Body of pancreas (tissue), 4 donors: ENCODE data around the gene MGAT5. TPM values are rescaled to one million over a fixed set of nuclear protein-coding genes. Genes with fewer than 3 reads are reported as not detected.
A peak's percentile ranks its signal among the peaks of the same experiment; 100 is the strongest.

ENCODE experiments used
- ATAC-seq: fragments of 150-250 bp; one replicate; pipeline ENCODE4 v1.9.1; 2016
- DNase-seq, 4 donors: peaks; one replicate each; pipeline ENCODE4 v3.0.0-alpha.2; 2019
- H3K27ac ChIP-seq, 4 donors: fragments of 200-600 bp; sonication (generic); 1 replicate in 3 of 4; 2 replicates in 1 of 4; pipeline versions ENCODE4 v1.5.1 to v1.6.1; 2016 to 2019; ENCODE audit warnings: mild to moderate bottlenecking in 1 of 4, mixed read lengths in 1 of 4, moderate library complexity in 1 of 4
- H3K27me3 ChIP-seq, 2 donors: fragments of 200-600 bp; sonication (generic); one replicate each; pipeline ENCODE4 v1.6.0; 2016; ENCODE audit warnings: mild to moderate bottlenecking in 1 of 2
- H3K36me3 ChIP-seq, 2 donors: fragments of 200-600 bp; sonication (generic); replicated peaks in 1 of 2; 2 replicates each; pipeline ENCODE4 v1.5.1; 2016; ENCODE audit warnings: low read depth in 2 of 2; ENCODE audit not compliant: insufficient read depth in 1 of 2
- H3K4me1 ChIP-seq: fragments of 200-600 bp; sonication (generic); one replicate; pipeline ENCODE4 v1.6.0; 2016
- H3K4me3 ChIP-seq, 2 donors: fragments of 200-600 bp; sonication (generic); 1 replicate in 1 of 2; 2 replicates in 1 of 2; pipeline ENCODE4 v1.5.1; 2016 to 2019
- H3K9me3 ChIP-seq, 3 donors: fragments of 200-600 bp; sonication (generic); 1 replicate in 2 of 3; 2 replicates in 1 of 3; pipeline ENCODE4 v1.5.1; 2016
- POLR2A ChIP-seq, 3 donors: fragments of 450-650 bp; IDR thresholded peaks; one replicate each; pipeline ENCODE4 v1.6.1; 2016; ENCODE audit warnings: antibody characterized with exemption in 3 of 3, mild to moderate bottlenecking in 2 of 3
- WGBS, 2 donors: methylation state at CpG; one replicate each; pipeline ENCODE4 v1.1.5; 2017; 5-methylcytosine and 5-hydroxymethylcytosine counted together
- intact Hi-C: fragments of 100-400 bp; cut with DNase I; formaldehyde crosslinking; loops from one replicate; pipeline ENCODE4 v1.15.1; 2023
- small RNA-seq: library from RNA; depleted of rRNA; stranded (forward); fragments of <200 nt; gene quantifications from one replicate; pipeline ENCODE3, GENCODE V24; 2016
- total RNA-seq, 2 donors: library from RNA; depleted of rRNA; stranded (reverse); fragments of >200 nt; gene quantifications; one replicate each; pipeline ENCODE4 v1.1.0, GENCODE V29; 2016
- TF ChIP-seq, protein P1 (sequence below), 7 experiments: fragments of 450-650 bp in 4 of 7; fragments of 200-600 bp in 3 of 7; sonication (generic) in 3 of 7; IDR thresholded peaks; one replicate each; pipeline ENCODE4 v1.5.1; 2016 to 2019; ENCODE audit warnings: antibody characterized with exemption in 7 of 7

MGAT5 gene
- total RNA-seq, 2 donors from 2014 or later = 15.8 to 16.3 TPM

DNA sequence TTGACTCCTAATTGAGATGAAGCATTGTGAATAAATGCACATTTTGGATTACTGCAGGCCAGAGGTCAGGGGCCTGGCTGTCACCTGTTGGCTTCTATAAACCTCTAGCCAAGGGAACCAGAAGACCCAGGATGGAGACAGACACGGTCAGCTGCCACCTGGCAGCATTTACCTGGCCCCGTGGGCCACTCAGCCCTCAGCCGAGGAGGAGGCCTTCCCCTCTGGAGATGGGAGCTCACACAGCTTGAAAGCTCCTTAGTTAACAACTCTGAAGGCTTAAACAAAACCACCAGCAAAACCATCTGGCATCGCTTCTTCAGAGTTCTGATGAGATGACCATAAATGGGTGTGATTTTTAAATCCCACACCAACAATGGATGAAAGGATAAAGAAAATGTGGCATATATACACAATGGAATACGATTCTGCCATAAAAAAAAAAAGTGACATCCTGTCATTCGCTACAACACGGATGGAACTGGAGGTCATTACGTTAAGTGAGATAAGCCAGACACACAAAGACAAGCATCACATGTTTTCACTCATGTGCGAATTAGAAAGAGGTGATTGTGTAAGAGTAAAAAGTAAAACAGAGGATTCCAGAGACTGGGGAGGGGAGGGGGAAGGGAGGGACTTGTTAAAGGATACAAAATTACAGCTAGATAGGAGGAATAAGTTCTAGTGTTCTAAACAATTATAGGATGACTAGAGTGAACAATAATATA is 246.5 kb downstream of the MGAT5 start:
- Histone ChIP-seq H3K36me3 (no peaks in the 10 kb centered on the region), H3K27ac (peak overlapping the region in 1 of 4 donors; percentile 32), H3K4me3 (no peak overlapping the region), H3K9me3 (no peaks in the 10 kb centered on the region), H3K4me1 (peaks cover 5% of the 10 kb centered on the region), H3K27me3 (no peaks in the 10 kb centered on the region)
- no peak for TF ChIP-seq POLR2A (IDR thresholded peaks at IDR 0.05)
- TF ChIP-seq, protein P1, sequence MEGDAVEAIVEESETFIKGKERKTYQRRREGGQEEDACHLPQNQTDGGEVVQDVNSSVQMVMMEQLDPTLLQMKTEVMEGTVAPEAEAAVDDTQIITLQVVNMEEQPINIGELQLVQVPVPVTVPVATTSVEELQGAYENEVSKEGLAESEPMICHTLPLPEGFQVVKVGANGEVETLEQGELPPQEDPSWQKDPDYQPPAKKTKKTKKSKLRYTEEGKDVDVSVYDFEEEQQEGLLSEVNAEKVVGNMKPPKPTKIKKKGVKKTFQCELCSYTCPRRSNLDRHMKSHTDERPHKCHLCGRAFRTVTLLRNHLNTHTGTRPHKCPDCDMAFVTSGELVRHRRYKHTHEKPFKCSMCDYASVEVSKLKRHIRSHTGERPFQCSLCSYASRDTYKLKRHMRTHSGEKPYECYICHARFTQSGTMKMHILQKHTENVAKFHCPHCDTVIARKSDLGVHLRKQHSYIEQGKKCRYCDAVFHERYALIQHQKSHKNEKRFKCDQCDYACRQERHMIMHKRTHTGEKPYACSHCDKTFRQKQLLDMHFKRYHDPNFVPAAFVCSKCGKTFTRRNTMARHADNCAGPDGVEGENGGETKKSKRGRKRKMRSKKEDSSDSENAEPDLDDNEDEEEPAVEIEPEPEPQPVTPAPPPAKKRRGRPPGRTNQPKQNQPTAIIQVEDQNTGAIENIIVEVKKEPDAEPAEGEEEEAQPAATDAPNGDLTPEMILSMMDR (IDR thresholded peaks at IDR 0.05) = no peak
- DNase-seq = no peak
- ATAC-seq = peak; percentile 25
- 65 to 67% methylated on average over 7 to 9 of the region's 9 CpGs for WGBS, 2 donors
- intact Hi-C loops = no loop called here

DNA sequence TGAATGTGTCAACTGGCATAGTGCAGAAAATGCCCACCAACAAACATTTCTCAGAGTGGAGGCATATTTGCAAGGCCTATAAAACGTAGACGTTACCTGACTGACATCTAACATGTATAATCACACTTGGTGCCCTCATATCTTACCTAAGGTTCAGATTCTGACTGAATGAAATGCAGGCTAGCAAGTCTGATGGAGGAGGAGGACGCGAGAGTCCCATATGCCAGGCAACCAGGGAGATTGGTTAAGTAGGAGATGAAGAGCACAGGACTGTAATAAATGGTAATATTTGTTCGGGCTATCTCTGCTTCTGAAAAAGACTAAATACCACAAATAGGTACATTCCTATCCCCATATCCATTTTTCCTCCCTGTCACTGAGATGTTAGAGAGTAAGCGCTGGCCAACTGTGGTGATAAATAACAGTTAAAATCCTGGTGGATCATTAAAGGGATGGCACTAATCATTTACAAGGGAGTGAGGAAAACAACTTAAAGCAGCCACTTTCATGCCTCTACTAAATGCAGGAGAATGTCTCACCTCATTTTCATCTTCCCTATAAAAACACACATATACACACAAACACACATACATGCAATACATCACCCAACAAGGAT is 247.7 kb downstream of the MGAT5 start:
- DNase-seq (no peak), ATAC-seq (no peak)
- 66 to 69% methylated on average over 6 of the region's 6 CpGs for WGBS, 2 donors
- Histone ChIP-seq H3K4me1 (peaks cover 5% of the 10 kb centered on the region), H3K27me3 (no peaks in the 10 kb centered on the region), H3K9me3 (no peaks in the 10 kb centered on the region), H3K36me3 (no peaks in the 10 kb centered on the region), H3K4me3 (no peak overlapping the region), H3K27ac (peak overlapping the region in 1 of 4 donors; percentile 1)
- TF ChIP-seq, protein P1 (IDR thresholded peaks at IDR 0.05) = no peak
- TF ChIP-seq POLR2A (IDR thresholded peaks at IDR 0.05) = no peak
- intact Hi-C loops = no loop called here

DNA sequence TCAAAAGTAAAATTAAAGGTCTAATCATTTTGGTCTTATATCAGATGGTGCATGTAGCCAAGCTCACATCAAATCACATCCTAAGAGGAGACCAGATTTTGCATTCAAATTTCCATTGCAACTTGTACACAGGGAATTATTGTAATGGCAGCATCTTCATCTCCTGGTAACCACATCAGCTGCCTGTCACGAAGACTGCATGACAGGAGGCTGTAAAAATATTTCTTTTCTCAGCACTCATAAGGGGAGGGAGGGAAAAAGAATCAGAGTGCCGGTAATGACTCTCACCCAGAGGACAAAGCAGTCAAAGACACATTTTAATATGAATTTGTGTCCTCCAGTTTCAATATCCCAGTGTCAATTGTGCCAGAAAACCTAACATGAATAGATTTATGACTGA is 248.2 kb downstream of the MGAT5 start:
- 52 to 70% methylated on average over 2 of the region's 2 CpGs for WGBS, 2 donors
- no peaks in the 10 kb centered on the region for H3K9me3 ChIP-seq
- H3K36me3 ChIP-seq = no peaks in the 10 kb centered on the region
- peak overlapping the region in 1 of 4 donors; percentile 16 for H3K27ac ChIP-seq
- TF ChIP-seq, protein P1 (IDR thresholded peaks at IDR 0.05) = no peak
- TF ChIP-seq POLR2A (IDR thresholded peaks at IDR 0.05) = no peak
- ATAC-seq = no peak
- no peaks in the 10 kb centered on the region for H3K27me3 ChIP-seq
- DNase-seq = no peak
- peaks cover 5% of the 10 kb centered on the region for H3K4me1 ChIP-seq
- no peak overlapping the region for H3K4me3 ChIP-seq
- intact Hi-C loops = no loop called here

Small RNA genes lying within 50 kb of the gene (small RNA-seq; reads per million reads assigned to genes)
- gene RNA5SP104 = not detected
